Measurements from ENCODE around the gene NEK8.
"Not testable (repeated sequence)": the region's sequence is repeated elsewhere in the genome, so short reads cannot be mapped to it uniquely, and the experiment has no call there.

Gene NEK8

GRCh38 chr17:28725660-28726225, 2.8 kb upstream of the NEK8 start:
- DNase-seq = peak; percentile 37

- peak; percentile 40 for DNase-seq
Observed at GRCh38 chr17:28726226-28726626, 2.4 kb upstream of the NEK8 start, which contains the start of gene TLCD1. TLCD1 (minus strand) TSS chr17:28726233; CDS start chr17:28726097, 136 bp downstream.

- DNase-seq = peak; percentile 86
Observed at GRCh38 chr17:28726627-28727491, 1.7 kb upstream of the NEK8 start.

DNA sequence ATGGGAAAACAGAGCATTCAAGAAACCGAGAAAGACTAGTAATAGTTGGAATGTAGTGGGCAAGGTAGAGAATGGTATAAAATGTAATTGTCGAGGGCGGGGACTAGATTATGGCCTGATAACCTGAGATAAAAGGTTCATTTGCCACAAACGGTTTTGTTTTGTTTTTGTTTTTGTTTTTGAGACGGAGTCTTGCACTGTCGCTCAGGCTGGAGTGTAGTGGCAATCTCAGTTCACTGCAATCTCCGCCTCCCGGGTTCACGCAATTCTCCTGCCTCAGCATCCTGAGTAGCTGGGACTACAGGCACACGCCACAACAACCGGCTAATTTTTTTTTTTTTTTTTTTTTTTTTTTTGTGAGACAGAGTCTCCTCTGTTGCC, 1.4 kb downstream of the NEK8 start:
- DNase-seq = no peak

GRCh38 chr17:28733346-28733745, 4.8 kb downstream of the NEK8 start:
- no peak for DNase-seq

DNA sequence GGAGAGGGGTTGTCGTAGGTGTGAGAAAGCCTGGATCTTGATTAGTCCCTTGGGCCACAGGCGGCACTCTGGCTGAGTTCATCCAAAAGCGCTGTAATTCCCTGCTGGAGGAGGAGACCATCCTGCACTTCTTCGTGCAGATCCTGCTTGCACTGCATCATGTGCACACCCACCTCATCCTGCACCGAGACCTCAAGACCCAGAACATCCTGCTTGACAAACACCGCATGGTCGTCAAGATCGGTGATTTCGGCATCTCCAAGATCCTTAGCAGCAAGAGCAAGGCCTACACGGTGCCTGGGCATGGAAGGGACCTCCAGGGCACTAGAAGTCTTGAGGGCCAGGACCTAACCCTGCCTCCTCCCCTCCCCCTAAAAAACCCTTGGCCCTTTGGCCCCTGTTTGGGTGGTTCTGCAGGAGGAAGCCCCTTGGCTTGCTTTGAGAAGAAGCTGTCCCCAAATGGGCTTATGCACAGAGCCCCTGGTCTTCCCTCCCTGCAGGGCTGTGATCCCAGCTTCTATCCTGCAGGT, 6.2 kb downstream of the NEK8 start:
- no peak for DNase-seq

- no peak for DNase-seq
Observed at GRCh38 chr17:28735242-28735722, 6.7 kb downstream of the NEK8 start.

GRCh38 chr17:28735913-28736769, 7.6 kb downstream of the NEK8 start:
- not testable (repeated sequence) for DNase-seq

DNA sequence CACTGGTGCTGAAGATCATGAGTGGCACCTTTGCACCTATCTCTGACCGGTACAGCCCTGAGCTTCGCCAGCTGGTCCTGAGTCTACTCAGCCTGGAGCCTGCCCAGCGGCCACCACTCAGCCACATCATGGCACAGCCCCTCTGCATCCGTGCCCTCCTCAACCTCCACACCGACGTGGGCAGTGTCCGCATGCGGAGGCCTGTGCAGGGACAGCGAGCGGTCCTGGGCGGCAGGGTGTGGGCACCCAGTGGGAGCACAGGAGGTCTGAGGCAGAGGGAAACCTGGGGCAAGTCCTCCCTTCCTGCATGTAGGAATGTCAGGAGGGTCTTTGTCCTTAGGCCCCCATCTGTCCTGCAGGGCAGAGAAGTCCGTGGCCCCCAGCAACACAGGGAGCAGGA, 8.7 kb downstream of the NEK8 start:
- DNase-seq = no peak

DNA sequence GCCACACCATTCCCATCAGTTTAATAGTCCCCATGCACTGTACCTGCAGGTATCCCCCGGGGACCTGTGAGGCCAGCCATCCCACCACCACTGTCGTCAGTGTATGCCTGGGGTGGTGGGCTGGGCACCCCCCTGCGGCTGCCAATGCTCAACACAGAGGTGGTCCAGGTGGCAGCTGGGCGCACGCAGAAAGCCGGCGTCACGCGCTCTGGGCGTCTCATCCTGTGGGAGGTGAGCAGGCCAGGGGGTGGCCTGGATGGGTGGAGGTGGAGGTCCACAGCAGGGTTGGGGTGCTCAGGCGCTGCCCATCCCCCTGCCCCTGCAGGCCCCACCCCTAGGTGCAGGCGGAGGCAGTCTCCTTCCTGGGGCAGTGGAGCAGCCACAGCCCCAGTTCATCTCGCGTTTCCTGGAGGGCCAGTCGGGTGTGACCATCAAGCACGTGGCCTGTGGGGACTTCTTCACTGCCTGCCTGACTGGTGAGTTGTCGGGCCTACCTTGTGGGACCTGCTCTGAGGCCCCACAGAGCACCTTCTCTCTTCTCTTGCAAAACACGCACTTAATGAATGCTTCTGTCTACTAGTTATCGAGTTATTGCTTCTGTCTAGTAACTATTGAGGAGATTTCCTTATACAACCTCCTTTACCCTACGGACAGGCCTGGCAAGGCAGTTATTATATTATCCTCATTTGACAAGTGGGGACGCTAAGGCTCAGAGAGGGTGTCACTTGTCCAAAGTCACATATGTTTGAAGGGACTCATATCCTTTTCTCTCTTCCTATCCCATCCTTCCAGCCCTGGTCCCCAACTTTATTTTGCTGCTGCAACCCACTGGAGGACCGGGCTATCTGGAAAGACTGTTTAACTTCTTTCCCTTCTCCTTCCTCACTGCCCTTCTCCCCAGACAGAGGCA, 9.4 kb downstream of the NEK8 start:
- no peak for DNase-seq

DNA sequence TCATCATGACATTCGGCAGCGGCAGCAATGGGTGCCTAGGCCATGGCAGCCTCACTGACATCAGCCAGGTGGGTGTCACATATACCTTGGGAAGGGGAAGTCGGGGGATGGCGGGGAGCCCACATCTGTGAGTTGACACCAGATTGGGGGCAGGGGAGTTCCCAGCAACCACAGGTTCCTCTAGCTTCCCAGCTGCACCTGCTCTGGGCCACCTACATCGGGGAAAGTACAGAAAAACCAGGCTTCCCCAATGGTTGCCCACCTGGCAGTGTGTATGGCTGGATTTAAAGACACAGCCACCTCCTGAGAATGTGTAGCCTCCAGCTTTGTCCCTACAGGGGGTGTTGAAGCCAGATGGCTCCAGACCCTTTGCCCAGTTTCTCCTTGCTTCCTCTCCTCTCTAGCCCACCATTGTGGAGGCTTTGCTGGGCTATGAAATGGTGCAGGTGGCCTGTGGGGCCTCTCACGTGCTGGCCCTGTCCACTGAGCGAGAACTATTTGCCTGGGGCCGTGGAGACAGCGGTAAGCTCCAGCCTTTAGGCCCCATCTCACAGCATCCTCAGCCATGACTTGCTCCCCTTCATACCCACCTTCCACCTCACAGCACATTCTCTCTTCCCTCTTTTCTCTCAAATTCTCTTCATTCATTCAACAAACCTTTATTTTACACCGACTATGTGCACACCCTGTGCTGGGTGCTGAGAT, 10.2 kb downstream of the NEK8 start:
- no peak for DNase-seq

DNA sequence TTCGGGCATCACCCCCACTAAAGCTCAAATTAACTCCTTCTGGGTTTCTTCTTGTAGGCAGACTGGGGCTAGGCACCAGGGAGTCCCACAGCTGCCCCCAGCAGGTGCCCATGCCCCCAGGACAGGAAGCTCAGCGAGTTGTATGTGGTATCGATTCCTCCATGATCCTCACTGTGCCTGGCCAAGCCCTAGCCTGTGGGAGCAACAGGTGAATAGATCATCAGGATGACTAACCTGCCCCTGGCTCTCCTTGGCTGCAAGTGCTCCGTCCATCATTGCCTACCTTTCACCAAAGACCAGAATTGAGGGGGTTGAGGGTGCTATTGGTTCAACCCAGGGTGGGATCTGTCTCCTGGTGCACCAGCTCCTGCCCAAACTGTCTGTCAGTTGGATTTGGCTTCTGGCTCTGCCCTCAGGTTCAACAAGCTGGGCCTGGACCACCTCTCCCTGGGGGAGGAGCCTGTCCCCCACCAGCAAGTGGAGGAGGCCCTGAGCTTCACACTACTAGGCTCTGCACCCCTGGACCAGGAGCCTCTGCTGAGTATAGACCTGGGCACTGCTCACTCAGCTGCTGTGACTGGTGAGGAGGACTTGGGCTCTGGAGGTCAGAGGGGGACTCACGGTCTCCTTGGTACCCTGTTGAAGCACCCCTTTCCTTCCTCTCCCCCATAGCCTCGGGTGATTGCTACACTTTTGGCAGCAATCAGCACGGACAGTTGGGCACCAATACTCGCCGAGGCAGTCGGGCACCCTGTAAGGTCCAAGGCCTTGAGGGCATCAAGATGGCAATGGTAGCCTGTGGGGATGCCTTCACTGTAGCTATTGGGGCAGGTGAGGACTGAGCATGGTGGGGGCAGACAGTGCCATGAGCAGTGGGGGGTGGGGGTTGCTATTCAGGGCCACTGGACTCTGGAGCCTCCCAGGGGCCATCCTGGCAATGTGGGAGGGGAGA, 12.1 kb downstream of the NEK8 start:
- no peak for DNase-seq

- peak; percentile 82 for DNase-seq
Observed at GRCh38 chr17:28741358-28742349, 13.1 kb downstream of the NEK8 start.

- DNase-seq = peak; percentile 71
Observed at GRCh38 chr17:28743243-28744103, 14.9 kb downstream of the NEK8 start, which contains the start of gene TRAF4. TRAF4 (plus strand) TSS chr17:28744011; CDS start chr17:28744113, 102 bp downstream.

- no peak for DNase-seq
Observed at GRCh38 chr17:28744104-28744971, 15.8 kb downstream of the NEK8 start.

DNA sequence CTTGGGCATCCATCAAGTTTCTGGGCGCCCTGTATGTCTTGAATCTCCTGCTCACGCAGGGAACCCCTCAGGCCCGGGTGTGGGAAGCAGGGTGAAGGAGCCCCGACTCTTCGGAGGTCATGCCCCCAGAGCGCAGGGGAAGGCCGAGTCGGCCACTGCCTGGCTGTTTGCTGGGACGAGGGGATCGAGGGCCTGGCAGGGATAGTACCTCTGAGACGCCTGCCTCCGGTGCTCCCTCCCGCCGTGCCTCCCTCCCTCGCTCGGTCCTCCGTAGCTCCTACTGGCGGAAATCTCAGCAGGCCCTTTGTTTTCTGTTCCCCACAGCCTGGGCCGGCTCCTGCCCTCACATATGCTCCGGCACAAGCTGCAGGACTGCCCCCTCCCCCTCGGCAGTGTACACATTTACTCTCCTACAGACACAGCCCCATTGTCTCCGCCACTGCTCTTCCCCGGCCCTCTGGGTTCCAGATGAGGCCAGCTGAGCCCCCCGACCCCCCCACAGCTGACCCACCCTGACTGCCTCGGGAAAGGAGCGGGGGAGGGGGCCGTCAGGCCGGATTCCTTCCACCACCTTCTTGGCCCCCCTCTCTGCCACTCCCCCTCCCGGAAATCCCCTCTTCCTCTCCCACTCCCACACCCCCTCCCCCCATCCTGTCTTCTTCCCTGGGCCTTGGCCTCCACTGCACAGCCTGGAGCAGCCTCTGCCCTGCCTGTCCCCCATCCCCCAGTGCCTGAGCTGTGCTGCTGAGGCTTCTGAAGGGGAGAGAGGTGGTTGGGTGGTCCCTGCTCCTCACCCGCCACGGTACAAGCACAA, 16.6 kb downstream of the NEK8 start:
- DNase-seq = no peak
